Smooth muscle cell (in vitro differentiated cells): Measurements from ENCODE around the gene KAZN. TPM values are rescaled to one million over a fixed set of nuclear protein-coding genes. Genes with fewer than 3 reads are reported as not detected.

Experiments used
- DNase-seq: peaks from one replicate; lab custom pipeline; 2025; ENCODE audit not compliant: unreplicated experiment; lab: John Stamatoyannopoulos, UW
- H2AFZ ChIP-seq: fragments of 200-600 bp; sonication (generic); 2 replicates; pipeline ENCODE4 v1.6.0; 2016; ENCODE audit warnings: antibody characterized with exemption, low read depth, mild to moderate bottlenecking
- H3F3A ChIP-seq: fragments of 200-600 bp; sonication (generic); 2 replicates; pipeline ENCODE4 v1.6.0; 2017; ENCODE audit warnings: antibody characterized with exemption, low read depth
- H3K27ac ChIP-seq: fragments of 200-600 bp; sonication (generic); 2 replicates; pipeline ENCODE4 v1.5.1; 2016; ENCODE audit warnings: low read depth, mild to moderate bottlenecking
- H3K27me3 ChIP-seq: fragments of 200-600 bp; sonication (generic); 2 replicates; pipeline ENCODE4 v1.6.1; 2016; ENCODE audit warnings: low read depth, mild to moderate bottlenecking
- H3K36me3 ChIP-seq: fragments of 200-600 bp; sonication (generic); 2 replicates; pipeline ENCODE4 v1.5.1; 2016; ENCODE audit warnings: low read depth
- H3K4me1 ChIP-seq: fragments of 200-600 bp; sonication (generic); 2 replicates; pipeline ENCODE4 v1.5.1; 2016; ENCODE audit warnings: low read depth
- H3K4me2 ChIP-seq: fragments of 200-600 bp; sonication (generic); 2 replicates; pipeline ENCODE4 v1.6.0; 2016; ENCODE audit warnings: mild to moderate bottlenecking
- H3K4me3 ChIP-seq: fragments of 200-600 bp; sonication (generic); 2 replicates; pipeline ENCODE4 v1.5.1; 2016; ENCODE audit warnings: mild to moderate bottlenecking
- H3K79me2 ChIP-seq: fragments of 200-600 bp; sonication (generic); 2 replicates; pipeline ENCODE4 v1.6.0; 2016; ENCODE audit warnings: low read depth, mild to moderate bottlenecking
- H3K9ac ChIP-seq: fragments of 200-600 bp; sonication (generic); 2 replicates; pipeline ENCODE4 v1.6.0; 2016; ENCODE audit warnings: low read depth
- H3K9me3 ChIP-seq: fragments of 200-600 bp; sonication (generic); replicated peaks from 2 replicates; pipeline ENCODE4 v1.5.1; 2016; ENCODE audit warnings: low read depth
- H4K20me1 ChIP-seq: fragments of 200-600 bp; sonication (generic); 2 replicates; pipeline ENCODE4 v1.6.0; 2016; ENCODE audit warnings: low read depth
- WGBS: methylation state at CpG from one replicate; pipeline ENCODE4 v1.1.7; 2016; ENCODE audit warnings: low lambda C conversion rate; 5-methylcytosine and 5-hydroxymethylcytosine counted together
- polyA plus RNA-seq: library from polyadenylated mRNA; unstranded; fragments of >200 nt; fragmentation: Nextera tagmentation; extraction: Ambion mirVana; gene quantifications from 2 replicates; pipeline ENCODE4 v1.2.1, GENCODE V29; 2016
- total RNA-seq: library from RNA; depleted of rRNA; stranded (reverse); fragments of >200 nt; gene quantifications from 2 replicates; pipeline ENCODE4 v1.2.3, GENCODE V29; 2014
- TF ChIP-seq, protein P1 (sequence below): fragments of 200-600 bp; sonication (generic); IDR thresholded peaks from 2 replicates; pipeline ENCODE4 v1.5.1; 2017; ENCODE audit warnings: borderline replicate concordance, mild to moderate bottlenecking, antibody characterized with exemption; ENCODE audit not compliant: insufficient read depth, poor library complexity, severe bottlenecking

The KAZN gene
- total and polyA plus RNA-seq, 2 experiments from 2014 or later: 6.3 to 8.2 TPM

DNA sequence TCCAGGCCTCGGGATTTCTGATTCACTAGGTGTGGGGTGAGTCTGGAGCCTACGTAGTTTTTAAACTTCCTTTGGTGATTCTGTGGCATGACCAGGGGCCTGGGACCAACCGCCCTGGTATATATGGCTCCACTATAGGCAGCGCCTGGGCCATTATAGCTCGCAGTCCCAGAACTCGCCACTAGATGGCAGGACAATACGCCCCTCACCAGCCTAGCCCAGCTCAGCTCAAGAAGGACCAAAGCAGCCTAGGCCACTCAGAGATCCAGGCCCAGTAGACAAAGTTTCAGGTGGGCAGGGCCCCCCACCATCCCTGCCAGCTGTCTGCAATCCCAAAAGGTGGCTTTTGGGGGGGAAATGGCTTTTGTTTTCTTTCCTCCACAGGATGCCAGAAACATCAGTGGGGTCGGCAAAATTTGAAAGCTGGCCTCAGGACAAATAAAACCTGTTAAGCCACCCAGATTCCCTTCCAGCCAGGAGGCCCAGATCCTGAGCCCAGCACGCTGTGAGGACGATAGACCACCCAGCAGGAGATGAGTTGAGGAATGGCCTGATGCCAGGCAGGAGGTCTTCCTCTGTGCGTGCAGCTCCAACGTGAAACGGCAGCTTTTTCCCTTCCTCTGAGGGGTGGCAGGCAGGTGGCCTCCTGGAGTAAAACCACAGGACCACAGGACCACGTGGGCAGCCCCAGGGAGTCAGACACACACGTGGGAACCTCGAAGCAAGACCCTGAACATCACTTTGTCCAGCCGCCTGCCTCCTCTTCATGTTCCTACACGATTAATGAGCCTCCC is 530.2 kb downstream of the KAZN start:
- H3K27me3 ChIP-seq: no peaks in the 10 kb centered on the region
- DNase-seq: peak; percentile 44
- TF ChIP-seq, protein P1, sequence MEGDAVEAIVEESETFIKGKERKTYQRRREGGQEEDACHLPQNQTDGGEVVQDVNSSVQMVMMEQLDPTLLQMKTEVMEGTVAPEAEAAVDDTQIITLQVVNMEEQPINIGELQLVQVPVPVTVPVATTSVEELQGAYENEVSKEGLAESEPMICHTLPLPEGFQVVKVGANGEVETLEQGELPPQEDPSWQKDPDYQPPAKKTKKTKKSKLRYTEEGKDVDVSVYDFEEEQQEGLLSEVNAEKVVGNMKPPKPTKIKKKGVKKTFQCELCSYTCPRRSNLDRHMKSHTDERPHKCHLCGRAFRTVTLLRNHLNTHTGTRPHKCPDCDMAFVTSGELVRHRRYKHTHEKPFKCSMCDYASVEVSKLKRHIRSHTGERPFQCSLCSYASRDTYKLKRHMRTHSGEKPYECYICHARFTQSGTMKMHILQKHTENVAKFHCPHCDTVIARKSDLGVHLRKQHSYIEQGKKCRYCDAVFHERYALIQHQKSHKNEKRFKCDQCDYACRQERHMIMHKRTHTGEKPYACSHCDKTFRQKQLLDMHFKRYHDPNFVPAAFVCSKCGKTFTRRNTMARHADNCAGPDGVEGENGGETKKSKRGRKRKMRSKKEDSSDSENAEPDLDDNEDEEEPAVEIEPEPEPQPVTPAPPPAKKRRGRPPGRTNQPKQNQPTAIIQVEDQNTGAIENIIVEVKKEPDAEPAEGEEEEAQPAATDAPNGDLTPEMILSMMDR: peak; percentile 88
- no peaks in the 10 kb centered on the region for H3K79me2 ChIP-seq
- H3K4me1 ChIP-seq: no peaks in the 10 kb centered on the region
- 40% methylated on average over 18 of the region's 18 CpGs for WGBS
- H3K9me3 ChIP-seq: no peaks in the 10 kb centered on the region
- H2AFZ ChIP-seq: no peak overlapping the region
- H3K9ac ChIP-seq: no peak overlapping the region
- no peaks in the 10 kb centered on the region for H4K20me1 ChIP-seq
- H3F3A ChIP-seq: no peaks in the 10 kb centered on the region
- no peaks in the 10 kb centered on the region for H3K36me3 ChIP-seq
- no peak overlapping the region for H3K27ac ChIP-seq
- no peak overlapping the region for H3K4me3 ChIP-seq
- H3K4me2 ChIP-seq: no peak overlapping the region

DNA sequence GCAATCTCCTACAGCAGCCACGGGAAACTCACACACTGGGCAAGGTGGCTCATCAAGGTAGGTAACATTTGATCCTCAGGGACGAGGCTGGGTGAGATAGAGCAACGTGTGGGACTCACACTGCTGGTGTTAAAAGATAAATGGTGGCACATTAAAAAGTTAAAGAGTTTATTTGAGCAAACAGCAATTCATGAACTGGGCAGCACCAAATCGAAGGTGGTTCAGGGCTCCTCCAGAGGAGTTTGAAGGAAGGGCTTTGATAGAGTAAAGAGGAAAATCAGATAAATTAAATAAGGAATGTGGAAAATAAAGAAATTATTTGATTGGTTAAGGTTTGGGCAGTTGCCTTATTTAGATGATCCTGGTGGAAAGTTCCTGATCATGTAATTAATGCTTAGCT is 531.5 kb downstream of the KAZN start:
- H3K4me2 ChIP-seq: no peak overlapping the region
- H3K27ac ChIP-seq: no peak overlapping the region
- TF ChIP-seq, protein P1: no peak
- no peaks in the 10 kb centered on the region for H3K36me3 ChIP-seq
- no peak overlapping the region for H3K4me3 ChIP-seq
- H4K20me1 ChIP-seq: no peaks in the 10 kb centered on the region
- H3F3A ChIP-seq: no peaks in the 10 kb centered on the region
- H3K27me3 ChIP-seq: no peaks in the 10 kb centered on the region
- no peak for DNase-seq
- 90% methylated on average over 4 of the region's 4 CpGs for WGBS
- H3K9me3 ChIP-seq: no peaks in the 10 kb centered on the region
- no peaks in the 10 kb centered on the region for H3K4me1 ChIP-seq
- H3K79me2 ChIP-seq: no peaks in the 10 kb centered on the region
- H2AFZ ChIP-seq: no peak overlapping the region
- no peak overlapping the region for H3K9ac ChIP-seq

DNA sequence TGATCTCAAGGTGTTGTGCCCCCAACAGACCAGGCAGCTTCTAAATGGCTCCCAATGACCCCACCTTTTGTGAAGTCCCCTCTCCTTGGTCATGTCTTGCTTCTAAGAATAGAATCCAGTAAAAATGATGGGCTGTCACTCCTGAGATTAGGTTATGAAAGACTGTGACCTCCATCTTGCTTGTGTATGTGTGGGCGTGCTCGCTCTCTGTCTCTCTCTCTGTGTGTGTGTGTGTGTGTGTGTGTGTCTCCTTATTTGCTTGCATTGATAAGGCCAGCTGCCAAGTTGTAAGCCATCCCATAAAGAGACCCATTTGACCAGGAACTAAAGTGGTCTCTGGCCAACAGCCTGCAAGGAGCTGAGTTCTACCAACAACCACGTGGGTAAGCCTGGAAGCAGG is 532.1 kb downstream of the KAZN start:
- no peak overlapping the region for H3K9ac ChIP-seq
- H3K36me3 ChIP-seq: no peaks in the 10 kb centered on the region
- WGBS: 94% methylated on average over 3 of the region's 3 CpGs
- no peak overlapping the region for H3K27ac ChIP-seq
- TF ChIP-seq, protein P1: no peak
- H3K9me3 ChIP-seq: no peaks in the 10 kb centered on the region
- H3K79me2 ChIP-seq: no peaks in the 10 kb centered on the region
- no peak for DNase-seq
- no peaks in the 10 kb centered on the region for H3K4me1 ChIP-seq
- no peaks in the 10 kb centered on the region for H3K27me3 ChIP-seq
- H2AFZ ChIP-seq: no peak overlapping the region
- H3K4me3 ChIP-seq: no peak overlapping the region
- no peak overlapping the region for H3K4me2 ChIP-seq
- H4K20me1 ChIP-seq: no peaks in the 10 kb centered on the region
- no peaks in the 10 kb centered on the region for H3F3A ChIP-seq

DNA sequence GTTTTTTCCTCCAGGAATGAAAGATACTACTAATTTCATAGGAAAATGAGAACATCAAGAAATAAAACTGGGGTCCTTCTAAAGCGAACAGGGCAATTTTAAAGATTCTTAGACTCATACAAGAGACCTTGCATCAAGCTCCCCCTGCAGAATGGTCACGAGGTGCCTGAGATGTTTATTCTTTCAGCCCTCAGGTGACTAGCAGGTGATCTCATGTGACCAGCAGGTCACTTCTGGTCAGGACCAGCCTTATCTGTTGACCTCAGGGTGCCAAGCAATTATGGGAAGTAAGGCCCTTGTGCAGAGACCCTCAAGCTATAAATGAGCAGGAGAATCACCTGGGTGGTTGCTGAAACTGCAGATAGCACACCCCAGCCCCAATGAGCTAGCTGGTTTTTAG is 534.5 kb downstream of the KAZN start:
- no peak overlapping the region for H3K4me2 ChIP-seq
- no peak overlapping the region for H3K9ac ChIP-seq
- no peaks in the 10 kb centered on the region for H3K4me1 ChIP-seq
- no peaks in the 10 kb centered on the region for H4K20me1 ChIP-seq
- no peaks in the 10 kb centered on the region for H3F3A ChIP-seq
- H2AFZ ChIP-seq: no peak overlapping the region
- DNase-seq: no peak
- H3K79me2 ChIP-seq: no peaks in the 10 kb centered on the region
- H3K27ac ChIP-seq: no peak overlapping the region
- TF ChIP-seq, protein P1: no peak
- no peak overlapping the region for H3K4me3 ChIP-seq
- no peaks in the 10 kb centered on the region for H3K27me3 ChIP-seq
- no peaks in the 10 kb centered on the region for H3K36me3 ChIP-seq
- WGBS: 73% methylated on average over 2 of the region's 2 CpGs
- no peaks in the 10 kb centered on the region for H3K9me3 ChIP-seq
